HEK293 (cell line): Measurements from ENCODE around the gene DNM1.
A peak's percentile ranks its signal among the peaks of the same experiment; 100 is the strongest.

ENCODE experiments used
- IKZF3 ChIP-seq: fragments of 450-650 bp; IDR thresholded peaks from 2 replicates; pipeline ENCODE4 v1.5.0; 2018; ENCODE audit warnings: missing biosample characterization, mild to moderate bottlenecking, missing genetic modification characterization, moderate library complexity
- KLF1 ChIP-seq: fragments of 450-650 bp; formaldehyde crosslinking; IDR thresholded peaks from 2 replicates; pipeline ENCODE4 v1.5.1; 2016; ENCODE audit warnings: missing biosample characterization, missing genetic modification characterization
- ZBTB20 ChIP-seq: fragments of 450-650 bp; formaldehyde crosslinking; IDR thresholded peaks from 2 replicates; pipeline ENCODE4 v1.5.1; 2016; ENCODE audit warnings: missing biosample characterization, missing genetic modification characterization
- ZBTB8A ChIP-seq: fragments of 450-650 bp; formaldehyde crosslinking; IDR thresholded peaks from 2 replicates; pipeline ENCODE4 v1.5.1; 2016; ENCODE audit warnings: missing biosample characterization, missing genetic modification characterization
- ZFP69B ChIP-seq: fragments of 450-650 bp; formaldehyde crosslinking; IDR thresholded peaks from 2 replicates; pipeline ENCODE4 v1.5.1; 2016; ENCODE audit warnings: missing biosample characterization, missing genetic modification characterization
- ZNF221 ChIP-seq: fragments of 450-650 bp; formaldehyde crosslinking; IDR thresholded peaks from 2 replicates; pipeline ENCODE4 v1.5.1; 2017; ENCODE audit warnings: missing biosample characterization, missing genetic modification characterization, borderline replicate concordance
- ZNF239 ChIP-seq: fragments of 450-650 bp; formaldehyde crosslinking; IDR thresholded peaks from 2 replicates; pipeline ENCODE4 v1.5.1; 2016; ENCODE audit warnings: missing biosample characterization, missing genetic modification characterization
- ZNF24 ChIP-seq: fragments of 450-650 bp; formaldehyde crosslinking; IDR thresholded peaks from 2 replicates; pipeline ENCODE4 v1.5.1; 2016; ENCODE audit warnings: missing biosample characterization, missing genetic modification characterization
- ZNF274 ChIP-seq, 2 experiments: fragments of 200-500 bp in 1 of 2; fragments of 450-650 bp in 1 of 2; sonication (Bioruptor generic) in 1 of 2; formaldehyde crosslinking in 1 of 2; IDR thresholded peaks; 2 replicates each; pipeline versions ENCODE4 v1.5.1 to v1.6.1; 2014 to 2016; ENCODE audit warnings: borderline replicate concordance in 1 of 2, inconsistent platforms in 1 of 2, low read length in 1 of 2, missing biosample characterization in 1 of 2, missing genetic modification characterization in 1 of 2
- ZNF324 ChIP-seq: fragments of 450-650 bp; formaldehyde crosslinking; IDR thresholded peaks from 2 replicates; pipeline ENCODE4 v1.5.1; 2016; ENCODE audit warnings: missing biosample characterization, missing genetic modification characterization
- ZNF335 ChIP-seq: fragments of 450-650 bp; formaldehyde crosslinking; conservative IDR thresholded peaks from 2 replicates; pipeline ENCODE4 v1.5.1; 2016; ENCODE audit warnings: missing biosample characterization, missing genetic modification characterization
- ZNF391 ChIP-seq: fragments of 450-650 bp; formaldehyde crosslinking; IDR thresholded peaks from 2 replicates; pipeline ENCODE4 v1.5.1; 2016; ENCODE audit warnings: low read depth, missing biosample characterization, missing genetic modification characterization, borderline replicate concordance
- ZNF394 ChIP-seq: fragments of 450-650 bp; formaldehyde crosslinking; IDR thresholded peaks from 2 replicates; pipeline ENCODE4 v1.5.1; 2016; ENCODE audit warnings: missing biosample characterization, missing genetic modification characterization, mild to moderate bottlenecking, moderate library complexity, borderline replicate concordance
- ZNF529 ChIP-seq: fragments of 450-650 bp; formaldehyde crosslinking; IDR thresholded peaks from 2 replicates; pipeline ENCODE4 v1.5.1; 2017; ENCODE audit warnings: missing genetic modification characterization, missing biosample characterization; ENCODE audit not compliant: insufficient replicate concordance
- ZNF530 ChIP-seq: fragments of 450-650 bp; formaldehyde crosslinking; IDR thresholded peaks from 2 replicates; pipeline ENCODE4 v1.5.1; 2016; ENCODE audit warnings: low read depth, missing biosample characterization, missing genetic modification characterization
- ZNF549 ChIP-seq: fragments of 450-650 bp; IDR thresholded peaks from 2 replicates; pipeline ENCODE4 v1.5.1; 2018; ENCODE audit warnings: missing biosample characterization, missing genetic modification characterization, mild to moderate bottlenecking, inconsistent platforms, moderate library complexity
- ZNF600 ChIP-seq: fragments of 450-650 bp; formaldehyde crosslinking; IDR thresholded peaks from 2 replicates; pipeline ENCODE4 v1.5.1; 2016; ENCODE audit warnings: missing biosample characterization, missing genetic modification characterization
- ZNF776 ChIP-seq: fragments of 450-650 bp; formaldehyde crosslinking; IDR thresholded peaks from 2 replicates; pipeline ENCODE4 v1.5.0; 2017; ENCODE audit warnings: missing biosample characterization, missing genetic modification characterization, borderline replicate concordance
- ZNF791 ChIP-seq: fragments of 450-650 bp; formaldehyde crosslinking; IDR thresholded peaks from 2 replicates; pipeline ENCODE4 v1.5.1; 2016; ENCODE audit warnings: missing biosample characterization, missing genetic modification characterization
- TF ChIP-seq, protein P1 (sequence below): fragments of 450-650 bp; formaldehyde crosslinking; IDR thresholded peaks from 2 replicates; pipeline ENCODE4 v1.5.1; 2017; ENCODE audit warnings: missing biosample characterization, missing genetic modification characterization
- TF ChIP-seq, protein P2 (sequence below): fragments of 450-650 bp; formaldehyde crosslinking; IDR thresholded peaks from 2 replicates; pipeline ENCODE4 v1.5.1; 2016; ENCODE audit warnings: missing biosample characterization, missing genetic modification characterization
- TF ChIP-seq, protein P3 (sequence below): fragments of 450-650 bp; formaldehyde crosslinking; IDR thresholded peaks from 2 replicates; pipeline ENCODE4 v1.5.1; 2017; ENCODE audit warnings: missing biosample characterization, missing genetic modification characterization
- TF ChIP-seq, protein P4 (sequence below): fragments of 450-650 bp; formaldehyde crosslinking; optimal IDR thresholded peaks from 2 replicates; pipeline ENCODE3; 2016; ENCODE audit warnings: missing biosample characterization, mild to moderate bottlenecking, missing genetic modification characterization
- TF ChIP-seq, protein P5 (sequence below): fragments of 450-650 bp; formaldehyde crosslinking; IDR thresholded peaks from 2 replicates; pipeline ENCODE4 v1.5.1; 2016; ENCODE audit warnings: missing biosample characterization, missing genetic modification characterization
- TF ChIP-seq, protein P6 (sequence below): fragments of 450-650 bp; formaldehyde crosslinking; IDR thresholded peaks from 2 replicates; pipeline ENCODE4 v1.5.1; 2016; ENCODE audit warnings: missing biosample characterization, missing genetic modification characterization

Gene DNM1

DNA sequence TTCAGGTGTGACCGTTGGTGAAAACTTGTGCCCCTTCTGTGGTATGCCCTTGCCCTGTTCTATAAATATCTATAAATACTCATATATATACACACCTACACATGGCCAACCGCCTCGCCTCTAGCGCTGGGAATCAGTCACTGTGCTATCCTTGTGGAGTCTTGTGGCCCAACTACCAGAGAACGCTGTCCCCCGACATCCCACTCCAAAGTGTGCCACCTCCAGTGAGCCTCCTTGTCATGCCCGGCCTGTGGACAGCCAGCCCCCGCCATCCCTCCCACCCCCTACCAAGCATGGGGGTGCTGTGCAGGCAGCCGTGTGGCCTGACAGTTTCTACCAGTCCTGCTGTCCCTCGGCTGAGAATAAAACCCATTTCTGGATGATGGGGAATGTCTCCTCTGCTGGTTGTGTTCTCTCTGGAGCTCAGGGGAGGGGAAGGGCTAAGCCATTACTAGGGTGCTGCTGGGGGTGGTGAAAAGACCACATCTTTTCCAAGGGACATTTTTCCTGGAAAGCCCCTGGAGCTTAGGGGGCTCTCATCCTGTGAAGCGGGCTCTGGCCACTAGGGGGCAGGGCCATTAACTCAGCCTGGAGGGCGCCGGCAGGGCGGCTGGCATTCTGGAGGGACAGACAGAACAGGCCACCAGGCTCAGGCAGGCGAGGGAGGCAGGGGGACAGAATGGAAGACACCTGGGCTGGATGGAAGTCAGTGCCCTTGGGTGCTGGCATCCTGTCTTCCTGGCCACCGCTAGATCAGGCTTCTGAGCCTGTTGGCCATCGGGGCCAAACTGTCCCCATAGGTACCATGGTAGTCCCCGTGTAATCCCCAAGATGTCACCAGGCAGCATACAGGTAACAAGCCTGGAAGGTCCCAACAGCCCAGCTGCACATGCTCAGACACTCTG is 51.9 kb downstream of the DNM1 start (continued):
- TF ChIP-seq, protein P1, sequence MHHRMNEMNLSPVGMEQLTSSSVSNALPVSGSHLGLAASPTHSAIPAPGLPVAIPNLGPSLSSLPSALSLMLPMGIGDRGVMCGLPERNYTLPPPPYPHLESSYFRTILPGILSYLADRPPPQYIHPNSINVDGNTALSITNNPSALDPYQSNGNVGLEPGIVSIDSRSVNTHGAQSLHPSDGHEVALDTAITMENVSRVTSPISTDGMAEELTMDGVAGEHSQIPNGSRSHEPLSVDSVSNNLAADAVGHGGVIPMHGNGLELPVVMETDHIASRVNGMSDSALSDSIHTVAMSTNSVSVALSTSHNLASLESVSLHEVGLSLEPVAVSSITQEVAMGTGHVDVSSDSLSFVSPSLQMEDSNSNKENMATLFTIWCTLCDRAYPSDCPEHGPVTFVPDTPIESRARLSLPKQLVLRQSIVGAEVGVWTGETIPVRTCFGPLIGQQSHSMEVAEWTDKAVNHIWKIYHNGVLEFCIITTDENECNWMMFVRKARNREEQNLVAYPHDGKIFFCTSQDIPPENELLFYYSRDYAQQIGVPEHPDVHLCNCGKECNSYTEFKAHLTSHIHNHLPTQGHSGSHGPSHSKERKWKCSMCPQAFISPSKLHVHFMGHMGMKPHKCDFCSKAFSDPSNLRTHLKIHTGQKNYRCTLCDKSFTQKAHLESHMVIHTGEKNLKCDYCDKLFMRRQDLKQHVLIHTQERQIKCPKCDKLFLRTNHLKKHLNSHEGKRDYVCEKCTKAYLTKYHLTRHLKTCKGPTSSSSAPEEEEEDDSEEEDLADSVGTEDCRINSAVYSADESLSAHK (tag by site-specific recombination), result no peak
- TF ChIP-seq ZNF600 (tag by site-specific recombination), result peak; percentile 40; the same call in 1 of the 2 replicates
- TF ChIP-seq ZNF335, result peak; percentile 39
- no peak for TF ChIP-seq ZNF529 (tag by site-specific recombination)
- TF ChIP-seq IKZF3 (tag by site-specific recombination), result 0 out of 2 replicates have a peak, but pooled peaks have one; percentile 55
- peak; percentile 82 for TF ChIP-seq ZBTB8A (tag by site-specific recombination)
- no peak for TF ChIP-seq ZNF239
- no peak for TF ChIP-seq ZNF324 (tag by site-specific recombination)
- no peak for TF ChIP-seq ZNF24 (tag by site-specific recombination)
- TF ChIP-seq ZFP69B (tag by site-specific recombination), result no peak
- no peak for TF ChIP-seq ZNF391
- TF ChIP-seq KLF1 (tag by site-specific recombination), result no peak
- no peak for TF ChIP-seq ZNF221
- TF ChIP-seq, protein P2, sequence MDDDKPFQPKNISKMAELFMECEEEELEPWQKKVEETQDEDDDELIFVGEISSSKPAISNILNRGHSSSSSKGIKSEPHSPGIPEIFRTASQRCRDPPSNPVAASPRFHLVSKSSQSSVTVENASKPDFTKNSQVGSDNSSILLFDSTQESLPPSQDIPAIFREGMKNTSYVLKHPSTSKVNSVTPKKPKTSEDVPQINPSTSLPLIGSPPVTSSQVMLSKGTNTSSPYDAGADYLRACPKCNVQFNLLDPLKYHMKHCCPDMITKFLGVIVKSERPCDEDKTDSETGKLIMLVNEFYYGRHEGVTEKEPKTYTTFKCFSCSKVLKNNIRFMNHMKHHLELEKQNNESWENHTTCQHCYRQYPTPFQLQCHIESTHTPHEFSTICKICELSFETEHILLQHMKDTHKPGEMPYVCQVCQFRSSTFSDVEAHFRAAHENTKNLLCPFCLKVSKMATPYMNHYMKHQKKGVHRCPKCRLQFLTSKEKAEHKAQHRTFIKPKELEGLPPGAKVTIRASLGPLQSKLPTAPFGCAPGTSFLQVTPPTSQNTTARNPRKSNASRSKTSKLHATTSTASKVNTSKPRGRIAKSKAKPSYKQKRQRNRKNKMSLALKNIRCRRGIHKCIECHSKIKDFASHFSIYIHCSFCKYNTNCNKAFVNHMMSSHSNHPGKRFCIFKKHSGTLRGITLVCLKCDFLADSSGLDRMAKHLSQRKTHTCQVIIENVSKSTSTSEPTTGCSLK (tag by site-specific recombination), result no peak
- TF ChIP-seq, protein P3, sequence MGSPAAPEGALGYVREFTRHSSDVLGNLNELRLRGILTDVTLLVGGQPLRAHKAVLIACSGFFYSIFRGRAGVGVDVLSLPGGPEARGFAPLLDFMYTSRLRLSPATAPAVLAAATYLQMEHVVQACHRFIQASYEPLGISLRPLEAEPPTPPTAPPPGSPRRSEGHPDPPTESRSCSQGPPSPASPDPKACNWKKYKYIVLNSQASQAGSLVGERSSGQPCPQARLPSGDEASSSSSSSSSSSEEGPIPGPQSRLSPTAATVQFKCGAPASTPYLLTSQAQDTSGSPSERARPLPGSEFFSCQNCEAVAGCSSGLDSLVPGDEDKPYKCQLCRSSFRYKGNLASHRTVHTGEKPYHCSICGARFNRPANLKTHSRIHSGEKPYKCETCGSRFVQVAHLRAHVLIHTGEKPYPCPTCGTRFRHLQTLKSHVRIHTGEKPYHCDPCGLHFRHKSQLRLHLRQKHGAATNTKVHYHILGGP (tag by site-specific recombination), result peak; percentile 79
- TF ChIP-seq, protein P4, sequence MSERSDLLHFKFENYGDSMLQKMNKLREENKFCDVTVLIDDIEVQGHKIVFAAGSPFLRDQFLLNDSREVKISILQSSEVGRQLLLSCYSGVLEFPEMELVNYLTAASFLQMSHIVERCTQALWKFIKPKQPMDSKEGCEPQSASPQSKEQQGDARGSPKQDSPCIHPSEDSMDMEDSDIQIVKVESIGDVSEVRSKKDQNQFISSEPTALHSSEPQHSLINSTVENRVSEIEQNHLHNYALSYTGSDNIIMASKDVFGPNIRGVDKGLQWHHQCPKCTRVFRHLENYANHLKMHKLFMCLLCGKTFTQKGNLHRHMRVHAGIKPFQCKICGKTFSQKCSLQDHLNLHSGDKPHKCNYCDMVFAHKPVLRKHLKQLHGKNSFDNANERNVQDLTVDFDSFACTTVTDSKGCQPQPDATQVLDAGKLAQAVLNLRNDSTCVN (tag by site-specific recombination), result no peak
- no peak for TF ChIP-seq ZBTB20
- no peak for TF ChIP-seq ZNF530 (tag by site-specific recombination)
- no peak for TF ChIP-seq ZNF791 (tag by site-specific recombination)
- no peak for TF ChIP-seq ZNF394
- no peak for TF ChIP-seq ZNF549 (tag by site-specific recombination)
- no peak for TF ChIP-seq ZNF274 (IDR thresholded peaks at IDR 0.05; ENCODE audit: low read length)
- no peak for TF ChIP-seq ZNF274 (tag by site-specific recombination; IDR thresholded peaks at IDR 0.05; ENCODE audit: borderline replicate concordance)
- TF ChIP-seq, protein P5, sequence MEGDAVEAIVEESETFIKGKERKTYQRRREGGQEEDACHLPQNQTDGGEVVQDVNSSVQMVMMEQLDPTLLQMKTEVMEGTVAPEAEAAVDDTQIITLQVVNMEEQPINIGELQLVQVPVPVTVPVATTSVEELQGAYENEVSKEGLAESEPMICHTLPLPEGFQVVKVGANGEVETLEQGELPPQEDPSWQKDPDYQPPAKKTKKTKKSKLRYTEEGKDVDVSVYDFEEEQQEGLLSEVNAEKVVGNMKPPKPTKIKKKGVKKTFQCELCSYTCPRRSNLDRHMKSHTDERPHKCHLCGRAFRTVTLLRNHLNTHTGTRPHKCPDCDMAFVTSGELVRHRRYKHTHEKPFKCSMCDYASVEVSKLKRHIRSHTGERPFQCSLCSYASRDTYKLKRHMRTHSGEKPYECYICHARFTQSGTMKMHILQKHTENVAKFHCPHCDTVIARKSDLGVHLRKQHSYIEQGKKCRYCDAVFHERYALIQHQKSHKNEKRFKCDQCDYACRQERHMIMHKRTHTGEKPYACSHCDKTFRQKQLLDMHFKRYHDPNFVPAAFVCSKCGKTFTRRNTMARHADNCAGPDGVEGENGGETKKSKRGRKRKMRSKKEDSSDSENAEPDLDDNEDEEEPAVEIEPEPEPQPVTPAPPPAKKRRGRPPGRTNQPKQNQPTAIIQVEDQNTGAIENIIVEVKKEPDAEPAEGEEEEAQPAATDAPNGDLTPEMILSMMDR (tag by site-specific recombination), result peak; percentile 63
- no peak for TF ChIP-seq ZNF776
- TF ChIP-seq, protein P6, sequence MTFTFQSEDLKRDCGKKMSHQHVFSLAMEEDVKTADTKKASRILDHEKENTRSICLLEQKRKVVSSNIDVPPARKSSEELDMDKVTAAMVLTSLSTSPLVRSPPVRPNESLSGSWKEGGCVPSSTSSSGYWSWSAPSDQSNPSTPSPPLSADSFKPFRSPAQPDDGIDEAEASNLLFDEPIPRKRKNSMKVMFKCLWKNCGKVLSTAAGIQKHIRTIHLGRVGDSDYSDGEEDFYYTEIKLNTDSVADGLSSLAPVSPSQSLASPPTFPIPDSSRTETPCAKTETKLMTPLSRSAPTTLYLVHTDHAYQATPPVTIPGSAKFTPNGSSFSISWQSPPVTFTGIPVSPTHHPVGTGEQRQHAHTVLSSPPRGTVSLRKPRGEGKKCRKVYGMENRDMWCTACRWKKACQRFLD (tag by site-specific recombination), result no peak
